IPS-15b (cell line): ENCODE data around the gene C2orf81.

ENCODE experiments used
- H3K27me3 ChIP-seq: one replicate; pipeline ENCODE4 v1.6.1; 2013; ENCODE audit warnings: low read length; ENCODE audit not compliant: control insufficient read depth, insufficient read depth
- H3K36me3 ChIP-seq: one replicate; pipeline ENCODE4 v1.6.1; 2013; ENCODE audit warnings: low read length; ENCODE audit not compliant: control insufficient read depth, insufficient read depth
- H3K4me1 ChIP-seq: one replicate; pipeline ENCODE4 v1.6.1; 2013; ENCODE audit warnings: mild to moderate bottlenecking, low read length; ENCODE audit not compliant: control insufficient read depth, insufficient read depth
- H3K4me3 ChIP-seq: one replicate; pipeline ENCODE4 v1.5.1; 2013; ENCODE audit warnings: low read depth, low read length
- H3K9ac ChIP-seq: one replicate; pipeline ENCODE4 v1.6.1; 2013; ENCODE audit warnings: low read depth, mild to moderate bottlenecking, low read length
- H3K9me3 ChIP-seq: one replicate; pipeline ENCODE4 v1.6.1; 2013; ENCODE audit warnings: mild to moderate bottlenecking, low read length; ENCODE audit not compliant: control insufficient read depth, insufficient read depth

The C2orf81 gene

GRCh38 chr2:74364533-74365505 is 56.6 kb downstream of the C2orf81 start:
- H3K9ac ChIP-seq = no peak overlapping the region
- no peaks in the 10 kb centered on the region for H3K9me3 ChIP-seq
- H3K27me3 ChIP-seq = no peaks in the 10 kb centered on the region
- no peak overlapping the region for H3K4me3 ChIP-seq
- no peaks in the 10 kb centered on the region for H3K4me1 ChIP-seq
- peaks cover 94% of the 10 kb centered on the region for H3K36me3 ChIP-seq
